H9 (cell line): ENCODE measurements around the gene SECTM1. TPM values are rescaled to one million over a fixed set of nuclear protein-coding genes. Genes with fewer than 3 reads are reported as not detected.

Experiments
- DNase-seq: peaks from one replicate; pipeline ENCODE4 v3.0.0-alpha.2; 2017
- H2AFZ ChIP-seq: one replicate; pipeline ENCODE4 v1.6.1; 2013; ENCODE audit warnings: mild to moderate bottlenecking, low read length, control low read depth, moderate library complexity
- H2AK5ac ChIP-seq: 2 replicates; pipeline ENCODE4 v1.6.1; 2013; ENCODE audit warnings: low read length, control low read depth, mixed read lengths; ENCODE audit not compliant: insufficient read length
- H2BK120ac ChIP-seq: one replicate; pipeline ENCODE4 v1.6.1; 2013; ENCODE audit warnings: low read depth, mild to moderate bottlenecking, low read length, control low read depth, inconsistent platforms; ENCODE audit not compliant: poor library complexity, severe bottlenecking
- H2BK12ac ChIP-seq: 2 replicates; pipeline ENCODE4 v1.6.1; 2013; ENCODE audit warnings: low read length, control low read depth, mixed read lengths, low read depth; ENCODE audit not compliant: insufficient read length
- H2BK15ac ChIP-seq: 2 replicates; pipeline ENCODE4 v1.6.1; 2013; ENCODE audit warnings: low read depth, low read length, control low read depth
- H2BK20ac ChIP-seq: one replicate; pipeline ENCODE4 v1.6.1; 2013; ENCODE audit warnings: low read depth, mild to moderate bottlenecking, low read length, control low read depth, inconsistent platforms; ENCODE audit not compliant: poor library complexity, severe bottlenecking
- H2BK5ac ChIP-seq: 2 replicates; pipeline ENCODE4 v1.6.1; 2013; ENCODE audit warnings: low read length, control low read depth, mixed read lengths; ENCODE audit not compliant: insufficient read length
- H3K14ac ChIP-seq: 2 replicates; pipeline ENCODE4 v1.6.1; 2013; ENCODE audit warnings: low read length, control low read depth; ENCODE audit not compliant: insufficient read depth
- H3K18ac ChIP-seq: 2 replicates; pipeline ENCODE4 v1.6.1; 2013; ENCODE audit warnings: low read depth, mild to moderate bottlenecking, mixed read lengths, low read length, control low read depth; ENCODE audit not compliant: insufficient read length
- H3K23ac ChIP-seq: 2 replicates; pipeline ENCODE4 v1.6.1; 2013; ENCODE audit warnings: low read length, control low read depth, mixed read lengths, low read depth; ENCODE audit not compliant: insufficient read length
- H3K23me2 ChIP-seq: 2 replicates; pipeline ENCODE4 v1.6.1; 2013; ENCODE audit warnings: low read depth, mild to moderate bottlenecking, mixed read lengths, low read length, control low read depth; ENCODE audit not compliant: insufficient read length, poor library complexity, severe bottlenecking
- H3K27ac ChIP-seq: 2 replicates; pipeline ENCODE4 v1.5.1; 2013; ENCODE audit warnings: low read length, control low read depth, mixed read lengths, low read depth; ENCODE audit not compliant: insufficient read length
- H3K27me3 ChIP-seq: 2 replicates; pipeline ENCODE4 v1.6.1; 2013; ENCODE audit warnings: low read length, control low read depth, inconsistent platforms; ENCODE audit not compliant: insufficient read depth
- H3K4ac ChIP-seq: 2 replicates; pipeline ENCODE4 v1.6.1; 2013; ENCODE audit warnings: low read depth, mild to moderate bottlenecking, control low read depth, inconsistent platforms, low read length, moderate library complexity
- H3K4me1 ChIP-seq: 2 replicates; pipeline ENCODE4 v1.6.1; 2013; ENCODE audit warnings: low read length, control low read depth, inconsistent platforms; ENCODE audit not compliant: insufficient read depth
- H3K4me2 ChIP-seq: 2 replicates; pipeline ENCODE4 v1.6.1; 2013; ENCODE audit warnings: low read length, control low read depth, mixed read lengths; ENCODE audit not compliant: insufficient read length, insufficient read depth
- H3K56ac ChIP-seq: 2 replicates; pipeline ENCODE4 v1.6.1; 2013; ENCODE audit warnings: low read depth, mild to moderate bottlenecking, mixed read lengths, low read length, control low read depth; ENCODE audit not compliant: insufficient read length
- H3K79me1 ChIP-seq: 2 replicates; pipeline ENCODE4 v1.6.1; 2013; ENCODE audit warnings: low read depth, mild to moderate bottlenecking, moderate library complexity, low read length, control low read depth, inconsistent platforms; ENCODE audit not compliant: insufficient read depth, poor library complexity, severe bottlenecking
- H3K79me2 ChIP-seq: 2 replicates; pipeline ENCODE4 v1.6.1; 2013; ENCODE audit warnings: low read length, control low read depth, inconsistent platforms; ENCODE audit not compliant: insufficient read depth
- H3K9ac ChIP-seq: 2 replicates; pipeline ENCODE4 v1.6.1; 2013; ENCODE audit warnings: low read length, control low read depth, mixed read lengths; ENCODE audit not compliant: insufficient read length; ENCODE audit errors: extremely low read depth
- H3K9me3 ChIP-seq: one replicate; pipeline ENCODE4 v1.6.1; 2013; ENCODE audit warnings: low read depth, low read length, inconsistent platforms; ENCODE audit not compliant: control insufficient read depth
- H3T11ph ChIP-seq: one replicate; pipeline ENCODE4 v1.6.1; 2013; ENCODE audit warnings: mild to moderate bottlenecking, low read length, control low read depth, inconsistent platforms
- H4K20me1 ChIP-seq: one replicate; pipeline ENCODE4 v1.6.1; 2013; ENCODE audit not compliant: control insufficient read depth, insufficient read length, insufficient read depth
- H4K5ac ChIP-seq: 2 replicates; pipeline ENCODE4 v1.6.1; 2013; ENCODE audit warnings: low read depth, mild to moderate bottlenecking, mixed read lengths, low read length, control low read depth; ENCODE audit not compliant: insufficient read length
- H4K8ac ChIP-seq: replicated peaks from 2 replicates; pipeline ENCODE4 v1.6.1; 2013; ENCODE audit warnings: low read length, control low read depth, mixed read lengths, low read depth; ENCODE audit not compliant: insufficient read length
- H4K91ac ChIP-seq: 2 replicates; pipeline ENCODE4 v1.6.1; 2013; ENCODE audit warnings: low read depth, mild to moderate bottlenecking, moderate library complexity, mixed read lengths, low read length, control low read depth; ENCODE audit not compliant: insufficient read length
- H3K27ac Mint-ChIP-seq, 3 experiments: 2 replicates in 2 of 3; 3 replicates in 1 of 3; pipeline ENCODE4 v1.8.0; 2020 to 2021; ENCODE audit warnings: mixed read lengths in 3 of 3, mild to moderate bottlenecking in 1 of 3, moderate library complexity in 1 of 3
- H3K27me3 Mint-ChIP-seq: 2 replicates; pipeline ENCODE4 v1.8.0; 2021; ENCODE audit warnings: low read depth, mild to moderate bottlenecking, moderate library complexity, mixed read lengths
- H3K36me3 Mint-ChIP-seq, 3 experiments: 2 replicates in 2 of 3; 3 replicates in 1 of 3; pipeline ENCODE4 v1.8.0; 2020 to 2021; ENCODE audit warnings: low read depth in 3 of 3, mixed read lengths in 3 of 3; ENCODE audit not compliant: insufficient read depth in 1 of 3
- H3K4me1 Mint-ChIP-seq, 2 experiments: 2 replicates each; pipeline ENCODE4 v1.8.0; 2020; ENCODE audit warnings: mixed read lengths in 2 of 2
- H3K4me3 Mint-ChIP-seq, 2 experiments: 2 replicates in 1 of 2; 3 replicates in 1 of 2; pipeline ENCODE4 v1.8.0; 2020 to 2021; ENCODE audit warnings: mild to moderate bottlenecking in 2 of 2, mixed read lengths in 2 of 2, moderate library complexity in 1 of 2
- H3K9me3 Mint-ChIP-seq, 2 experiments: 2 replicates in 1 of 2; 3 replicates in 1 of 2; pipeline ENCODE4 v1.8.0; 2020; ENCODE audit warnings: mild to moderate bottlenecking in 2 of 2, mixed read lengths in 2 of 2, moderate library complexity in 1 of 2
- WGBS: extraction: QIAGEN DNeasy Blood & Tissue Kit; methylation state at CpG from one replicate; pipeline ENCODE4 v1.1.7; 2013; ENCODE audit warnings: missing lambda C conversion rate, low lambda C conversion rate, mixed read lengths; ENCODE audit not compliant: insufficient read length; ENCODE audit errors: extremely low coverage; 5-methylcytosine and 5-hydroxymethylcytosine counted together
- total RNA-seq: library from RNA; stranded (reverse); gene quantifications from 2 replicates; pipeline ENCODE4 v1.2.1, GENCODE V29; 2021
- TF ChIP-seq, protein P1 (sequence below): fragments of 200-600 bp; sonication (generic); conservative IDR thresholded peaks from 3 replicates; pipeline ENCODE4 v1.8.0; 2021; ENCODE audit warnings: antibody characterized with exemption, mild to moderate bottlenecking

Gene SECTM1
- total RNA-seq, 1 experiment from 2014 or later: 0.28 TPM

DNA sequence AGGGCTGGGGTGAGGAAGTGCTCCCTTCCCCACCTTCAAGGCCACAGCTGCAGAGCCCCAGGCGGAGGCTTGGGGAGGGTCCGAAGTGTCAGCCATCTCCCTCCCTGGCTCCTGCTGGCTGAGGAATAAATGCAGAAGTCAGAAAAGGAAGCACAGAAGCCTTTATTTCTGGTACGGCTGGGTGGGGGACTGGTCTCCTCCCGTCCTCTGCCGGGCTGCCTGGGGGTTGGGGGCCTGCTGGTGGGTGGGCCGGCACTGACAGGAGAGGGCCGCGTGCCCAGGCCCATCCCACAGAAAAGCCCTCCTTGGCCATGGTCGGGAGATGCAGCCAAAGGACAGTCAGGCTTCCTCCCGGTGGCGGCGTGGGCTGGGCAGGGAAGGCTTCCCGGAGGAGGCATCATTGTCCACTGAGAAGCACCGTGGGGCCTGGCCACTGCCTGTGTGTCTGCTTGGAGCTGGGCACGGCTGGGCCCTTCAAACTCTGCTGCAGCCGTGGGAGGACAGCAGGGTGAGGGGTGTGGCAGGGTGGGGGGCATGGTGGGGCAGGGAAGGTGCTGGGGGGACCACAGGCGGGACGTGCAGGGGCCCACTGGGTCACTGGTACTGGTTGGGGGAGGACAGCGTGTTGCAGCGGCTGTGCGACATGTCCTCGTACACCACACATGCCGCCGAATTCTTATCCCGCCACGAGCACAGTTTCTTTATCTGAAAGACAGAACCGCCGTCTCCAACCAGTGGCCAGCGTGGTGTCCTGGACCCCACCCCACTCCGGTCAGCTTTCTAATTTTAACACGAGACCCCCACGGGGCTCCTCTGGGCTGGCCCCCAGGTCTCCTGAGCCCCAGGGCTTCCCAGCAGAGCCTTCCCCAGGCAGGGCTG is 18.6 kb downstream of the SECTM1 start:
- Histone ChIP-seq H3K4ac (no peak overlapping the region), H3K79me2 (no peaks in the 10 kb centered on the region), H4K20me1 (peaks cover 6% of the 10 kb centered on the region), H3K4me1 (no peaks in the 10 kb centered on the region), H3T11ph (no peak overlapping the region), H4K5ac (no peak overlapping the region), H3K18ac (no peak overlapping the region), H2AK5ac (no peak overlapping the region), H3K4me2 (no peak overlapping the region), H2BK15ac (no peak overlapping the region), H2BK12ac (no peak overlapping the region), H2BK20ac (no peak overlapping the region), H3K9me3 (no peaks in the 10 kb centered on the region), H3K27me3 (no peaks in the 10 kb centered on the region), H3K23ac (no peak overlapping the region), H4K91ac (no peak overlapping the region), H3K79me1 (no peaks in the 10 kb centered on the region), H2BK5ac (no peak overlapping the region), H3K23me2 (peaks cover 6% of the 10 kb centered on the region), H3K9ac (no peak overlapping the region), H3K56ac (no peak overlapping the region), H4K8ac (no peak overlapping the region), H2BK120ac (no peak overlapping the region), H2AFZ (no peak overlapping the region), H3K27ac (no peak overlapping the region), H3K14ac (no peak overlapping the region)
- Mint-ChIP-seq H3K4me1 (peaks cover 2 to 13% of the 10 kb centered on the region in 2 experiments; a peak in 3 of 4 replicates), H3K4me3 (no peak overlapping the region; a peak in 1 of 5 replicates), H3K27ac (no peak overlapping the region), H3K36me3 (no peaks in the 10 kb centered on the region), H3K27me3 (peaks cover 23% of the 10 kb centered on the region), H3K9me3 (no peaks in the 10 kb centered on the region)
- TF ChIP-seq, protein P1, sequence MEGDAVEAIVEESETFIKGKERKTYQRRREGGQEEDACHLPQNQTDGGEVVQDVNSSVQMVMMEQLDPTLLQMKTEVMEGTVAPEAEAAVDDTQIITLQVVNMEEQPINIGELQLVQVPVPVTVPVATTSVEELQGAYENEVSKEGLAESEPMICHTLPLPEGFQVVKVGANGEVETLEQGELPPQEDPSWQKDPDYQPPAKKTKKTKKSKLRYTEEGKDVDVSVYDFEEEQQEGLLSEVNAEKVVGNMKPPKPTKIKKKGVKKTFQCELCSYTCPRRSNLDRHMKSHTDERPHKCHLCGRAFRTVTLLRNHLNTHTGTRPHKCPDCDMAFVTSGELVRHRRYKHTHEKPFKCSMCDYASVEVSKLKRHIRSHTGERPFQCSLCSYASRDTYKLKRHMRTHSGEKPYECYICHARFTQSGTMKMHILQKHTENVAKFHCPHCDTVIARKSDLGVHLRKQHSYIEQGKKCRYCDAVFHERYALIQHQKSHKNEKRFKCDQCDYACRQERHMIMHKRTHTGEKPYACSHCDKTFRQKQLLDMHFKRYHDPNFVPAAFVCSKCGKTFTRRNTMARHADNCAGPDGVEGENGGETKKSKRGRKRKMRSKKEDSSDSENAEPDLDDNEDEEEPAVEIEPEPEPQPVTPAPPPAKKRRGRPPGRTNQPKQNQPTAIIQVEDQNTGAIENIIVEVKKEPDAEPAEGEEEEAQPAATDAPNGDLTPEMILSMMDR: no peak
- no peak for DNase-seq
- WGBS: no CpG with 5 or more reads among the region's 32 CpGs
